Endothelial cell of umbilical vein (primary cell): ENCODE data around the gene LRRC8D. TPM values are rescaled to one million over a fixed set of nuclear protein-coding genes. Genes with fewer than 3 reads are reported as not detected.

Experiments
- BruUV-seq: library from RNA; stranded (reverse); fragments of 400-500 nt; replicated peaks from 2 replicates; lab custom pipeline; 2021; lab: Mats Ljungman, UMichigan
- CTCF ChIA-PET: fragments of 300-600, 350-600 bp; sonication (Branson Sonifier 250); formaldehyde crosslinking; loops from one replicate; lab custom pipeline; 2021; ENCODE audit warnings: antibody characterized with exemption, inconsistent platforms; lab: Charles Lee
- POLR2A ChIA-PET: fragments of 300-600, 350-600 bp; sonication (Branson Sonifier 250); formaldehyde crosslinking; loops from one replicate; lab custom pipeline; 2021; ENCODE audit warnings: antibody characterized with exemption, inconsistent platforms; lab: Charles Lee
- DNase-seq: peaks from one replicate; pipeline ENCODE4 v3.0.0-alpha.2; 2011; ENCODE audit warnings: low read depth, low spot score
- FAIRE-seq: peaks from 2 replicates; lab custom pipeline; 2011; peaks lifted over from hg19 to GRCh38; lab: Jason Lieb, UNC
- H2AFZ ChIP-seq: 2 replicates; pipeline ENCODE4 v1.6.0; 2012; ENCODE audit warnings: low read depth, low read length, control low read depth, inconsistent platforms
- H3K27ac ChIP-seq: 2 replicates; pipeline ENCODE4 v1.5.1; 2011; ENCODE audit warnings: low read depth, mild to moderate bottlenecking, control low read depth, low read length, moderate library complexity; ENCODE audit not compliant: insufficient read depth
- H3K27me3 ChIP-seq, 2 experiments: 2 replicates each; pipeline versions ENCODE4 v1.6.0 to v1.6.1; 2011; ENCODE audit warnings: low read length in 2 of 2, mixed read lengths in 1 of 2; ENCODE audit not compliant: control insufficient read depth in 2 of 2, insufficient read depth in 2 of 2
- H3K36me3 ChIP-seq, 2 experiments: 2 replicates in 1 of 2; 3 replicates in 1 of 2; pipeline ENCODE4 v1.5.1; 2011; ENCODE audit warnings: low read length in 2 of 2, mild to moderate bottlenecking in 1 of 2, moderate library complexity in 1 of 2; ENCODE audit not compliant: control insufficient read depth in 2 of 2, insufficient read depth in 2 of 2; ENCODE audit errors: extremely low read depth in 1 of 2
- H3K4me1 ChIP-seq: 3 replicates; pipeline ENCODE4 v1.5.1; 2011; ENCODE audit warnings: mild to moderate bottlenecking, low read length; ENCODE audit not compliant: control insufficient read depth, insufficient read depth; ENCODE audit errors: extremely low read depth
- H3K4me2 ChIP-seq: 2 replicates; pipeline ENCODE4 v1.6.1; 2011; ENCODE audit warnings: low read length, control low read depth, mixed read lengths; ENCODE audit not compliant: insufficient read depth
- H3K4me3 ChIP-seq, 3 experiments: fragments of 200-600 bp in 1 of 3; sonication (generic), shearing (Covaris generic) in 1 of 3; replicated peaks in 1 of 3; 2 replicates each; pipeline ENCODE4 v1.5.1; 2011 to 2016; ENCODE audit warnings: control low read depth in 3 of 3, low read length in 3 of 3, mild to moderate bottlenecking in 2 of 3, inconsistent platforms in 1 of 3, low read depth in 1 of 3, moderate library complexity in 1 of 3; ENCODE audit not compliant: insufficient read depth in 1 of 3
- H3K79me2 ChIP-seq: 2 replicates; pipeline ENCODE4 v1.6.0; 2012; ENCODE audit warnings: low read length, inconsistent platforms; ENCODE audit not compliant: control insufficient read depth, insufficient read depth
- H3K9ac ChIP-seq: replicated peaks from 2 replicates; pipeline ENCODE3; 2011; ENCODE audit warnings: low read length, control low read depth; ENCODE audit not compliant: insufficient read depth; ENCODE audit errors: extremely low read depth
- H3K9me1 ChIP-seq: replicated peaks from 3 replicates; pipeline ENCODE4 v1.6.0; 2011; ENCODE audit warnings: mild to moderate bottlenecking, low read length; ENCODE audit not compliant: control insufficient read depth, insufficient read depth; ENCODE audit errors: extremely low read depth
- H3K9me3 ChIP-seq: replicated peaks from 2 replicates; pipeline ENCODE4 v1.5.1; 2012; ENCODE audit warnings: low read length, inconsistent platforms; ENCODE audit not compliant: control insufficient read depth, insufficient read depth
- H4K20me1 ChIP-seq: replicated peaks from 2 replicates; pipeline ENCODE3; 2011; ENCODE audit warnings: mild to moderate bottlenecking, low read length; ENCODE audit not compliant: control insufficient read depth, insufficient read depth; ENCODE audit errors: extremely low read depth
- EZH2 ChIP-seq: IDR thresholded peaks from 2 replicates; pipeline ENCODE4 v1.6.1; 2012; ENCODE audit warnings: borderline replicate concordance, low read depth, mild to moderate bottlenecking, moderate library complexity, low read length, inconsistent platforms; ENCODE audit not compliant: severe bottlenecking
- FOS ChIP-seq: IDR thresholded peaks from 2 replicates; pipeline ENCODE4 v1.6.1; 2011; ENCODE audit warnings: mild to moderate bottlenecking, low read length, moderate library complexity, borderline replicate concordance; ENCODE audit not compliant: insufficient read depth
- GATA2 ChIP-seq: IDR thresholded peaks from 2 replicates; pipeline ENCODE4 v1.7.0; 2011; ENCODE audit warnings: low read depth, mild to moderate bottlenecking, moderate library complexity, mixed read lengths, low read length; ENCODE audit not compliant: insufficient read length, insufficient read depth
- JUN ChIP-seq: IDR thresholded peaks from 2 replicates; pipeline ENCODE4 v1.6.1; 2011; ENCODE audit warnings: borderline replicate concordance, low read depth; ENCODE audit not compliant: insufficient read length, insufficient read depth
- MYC ChIP-seq: IDR thresholded peaks from one replicate; pipeline ENCODE4 v1.6.1; 2011; ENCODE audit warnings: mild to moderate bottlenecking, low read depth, low read length
- POLR2A ChIP-seq: IDR thresholded peaks from 2 replicates; pipeline ENCODE4 v1.6.1; 2012; ENCODE audit warnings: low read depth, mild to moderate bottlenecking, control low read depth, low read length
- POLR2AphosphoS5 ChIP-seq: IDR thresholded peaks from 2 replicates; pipeline ENCODE4 v1.6.1; 2012; ENCODE audit warnings: low read depth, mild to moderate bottlenecking, control low read depth, low read length, moderate library complexity; ENCODE audit not compliant: insufficient read depth
- dilution Hi-C: fragments of 300-500 bp; cut with MboI; formaldehyde crosslinking; loops from one replicate; pipeline ENCODE4 v1.15.0; 2019; ENCODE audit warnings: low sequenced_read_pairs; ENCODE audit not compliant: extremely low pct_ligation_motif_present
- intact Hi-C: fragments of 100-400 bp; cut with micrococcal nuclease; formaldehyde crosslinking; loops from one replicate; pipeline ENCODE4 v1.10.0; 2022
- polyA plus RNA-seq, 4 experiments: library from polyadenylated mRNA; depleted of rRNA in 3 of 4; stranded (reverse) in 3 of 4; unstranded in 1 of 4; fragments of >200 nt; gene quantifications; 2 replicates each; pipeline versions ENCODE4 v1.2.1 to v1.2.3, GENCODE V29; 2011 to 2012; ENCODE audit warnings: missing spikeins in 1 of 4
- total RNA-seq: library from RNA; stranded (reverse); gene quantifications from 2 replicates; pipeline ENCODE4 v1.2.3, GENCODE V29; 2021
- TF ChIP-seq, protein P1 (sequence below), 2 donors: IDR thresholded peaks; 1 replicate in 1 of 2; 2 replicates in 1 of 2; pipeline ENCODE4 v1.5.1; 2011; ENCODE audit warnings: low read length in 2 of 2, mild to moderate bottlenecking in 2 of 2, moderate library complexity in 2 of 2, control low read depth in 1 of 2, inconsistent platforms in 1 of 2, low read depth in 1 of 2; ENCODE audit not compliant: insufficient read depth in 1 of 2; ENCODE audit errors: extremely low read depth in 1 of 2
- TF ChIP-seq, protein P2 (sequence below): IDR thresholded peaks from 2 replicates; pipeline ENCODE4 v1.6.1; 2011; ENCODE audit not compliant: insufficient read depth, insufficient read length

LRRC8D gene
- total and polyA plus RNA-seq, 2 donors (not counting 3 experiments of a cell fraction or from before 2014, with no cell fraction given): 31.9 to 37.7 TPM

- H3K9ac ChIP-seq: no peak overlapping the region
- DNase-seq: peak; percentile 25
- ChIA-PET POLR2A (interaction anchor here (0.5 kb wide), 1 partner anchor 16 kb away, joined by 3 read pairs; no protein-coding TSS in a partner anchor), CTCF (interaction anchor here (1.9 kb wide), 1 partner anchor 123 kb away, joined by 4 read pairs; no protein-coding TSS in a partner anchor)
- no peak overlapping the region for H3K4me2 ChIP-seq
- no peak overlapping the region for H3K4me3 ChIP-seq
- H2AFZ ChIP-seq: no peak overlapping the region
- TF ChIP-seq MYC (no peak), FOS (no peak), EZH2 (no peak), POLR2AphosphoS5 (no peak), JUN (no peak), POLR2A (no peak), GATA2 (no peak)
- TF ChIP-seq, protein P1, sequence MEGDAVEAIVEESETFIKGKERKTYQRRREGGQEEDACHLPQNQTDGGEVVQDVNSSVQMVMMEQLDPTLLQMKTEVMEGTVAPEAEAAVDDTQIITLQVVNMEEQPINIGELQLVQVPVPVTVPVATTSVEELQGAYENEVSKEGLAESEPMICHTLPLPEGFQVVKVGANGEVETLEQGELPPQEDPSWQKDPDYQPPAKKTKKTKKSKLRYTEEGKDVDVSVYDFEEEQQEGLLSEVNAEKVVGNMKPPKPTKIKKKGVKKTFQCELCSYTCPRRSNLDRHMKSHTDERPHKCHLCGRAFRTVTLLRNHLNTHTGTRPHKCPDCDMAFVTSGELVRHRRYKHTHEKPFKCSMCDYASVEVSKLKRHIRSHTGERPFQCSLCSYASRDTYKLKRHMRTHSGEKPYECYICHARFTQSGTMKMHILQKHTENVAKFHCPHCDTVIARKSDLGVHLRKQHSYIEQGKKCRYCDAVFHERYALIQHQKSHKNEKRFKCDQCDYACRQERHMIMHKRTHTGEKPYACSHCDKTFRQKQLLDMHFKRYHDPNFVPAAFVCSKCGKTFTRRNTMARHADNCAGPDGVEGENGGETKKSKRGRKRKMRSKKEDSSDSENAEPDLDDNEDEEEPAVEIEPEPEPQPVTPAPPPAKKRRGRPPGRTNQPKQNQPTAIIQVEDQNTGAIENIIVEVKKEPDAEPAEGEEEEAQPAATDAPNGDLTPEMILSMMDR (IDR thresholded peaks at IDR 0.05; ENCODE audit: extremely low read depth in 1 of 2, insufficient read depth in 1 of 2, low read depth in 1 of 2, low read length in 2 of 2): no peak
- TF ChIP-seq, protein P2, sequence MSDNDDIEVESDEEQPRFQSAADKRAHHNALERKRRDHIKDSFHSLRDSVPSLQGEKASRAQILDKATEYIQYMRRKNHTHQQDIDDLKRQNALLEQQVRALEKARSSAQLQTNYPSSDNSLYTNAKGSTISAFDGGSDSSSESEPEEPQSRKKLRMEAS: no peak
- dilution Hi-C loops: no loop called here
- no peaks in the 10 kb centered on the region for H3K79me2 ChIP-seq
- no peak for FAIRE-seq
- BruUV-seq: no TSS peak
- no peaks in the 10 kb centered on the region for H3K36me3 ChIP-seq
- H3K27me3 ChIP-seq: no peaks in the 10 kb centered on the region
- intact Hi-C loops: no loop called here
- H3K9me3 ChIP-seq: no peaks in the 10 kb centered on the region
- H3K9me1 ChIP-seq: no peaks in the 10 kb centered on the region
- no peak overlapping the region for H3K27ac ChIP-seq
- no peaks in the 10 kb centered on the region for H4K20me1 ChIP-seq
- H3K4me1 ChIP-seq: peaks cover 6% of the 10 kb centered on the region
These were observed 145.8 kb downstream of the LRRC8D start for GRCh38 chr1:89966656-89967055.
